Activated naive CD4-positive, alpha-beta T cell treated with Interleukin-2 at 50 U/mL for 16 hours (primary cell): Measurements from ENCODE around the gene FARP1.

Experiments
- DNase-seq: peaks from one replicate; pipeline ENCODE4 v3.0.0-alpha.2; 2020

The FARP1 gene

DNA sequence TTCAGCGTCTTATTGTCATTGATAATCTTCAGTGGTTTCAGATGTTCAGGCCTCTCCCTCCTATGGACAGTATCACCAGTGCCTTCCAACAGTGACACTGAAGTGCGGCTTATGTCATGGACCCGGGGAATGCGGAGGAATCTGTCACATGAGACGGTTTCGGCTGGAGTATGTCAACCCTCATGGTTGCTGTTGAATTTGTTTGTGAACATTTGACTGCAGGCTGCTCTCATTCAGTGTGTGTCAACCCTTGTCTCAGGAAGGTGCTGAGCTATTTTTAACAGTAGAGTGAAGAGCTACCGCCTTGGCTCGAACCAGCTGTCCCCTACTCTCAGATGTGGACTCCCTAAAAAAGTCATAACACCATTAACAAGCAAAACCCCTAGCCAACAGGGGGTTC, 173.0 kb downstream of the FARP1 start:
- no peak for DNase-seq

GRCh38 chr13:98317573-98318171, 174.8 kb downstream of the FARP1 start:
- no peak for DNase-seq

- DNase-seq, result no peak
Observed at GRCh38 chr13:98318263-98318878, 175.5 kb downstream of the FARP1 start.

DNA sequence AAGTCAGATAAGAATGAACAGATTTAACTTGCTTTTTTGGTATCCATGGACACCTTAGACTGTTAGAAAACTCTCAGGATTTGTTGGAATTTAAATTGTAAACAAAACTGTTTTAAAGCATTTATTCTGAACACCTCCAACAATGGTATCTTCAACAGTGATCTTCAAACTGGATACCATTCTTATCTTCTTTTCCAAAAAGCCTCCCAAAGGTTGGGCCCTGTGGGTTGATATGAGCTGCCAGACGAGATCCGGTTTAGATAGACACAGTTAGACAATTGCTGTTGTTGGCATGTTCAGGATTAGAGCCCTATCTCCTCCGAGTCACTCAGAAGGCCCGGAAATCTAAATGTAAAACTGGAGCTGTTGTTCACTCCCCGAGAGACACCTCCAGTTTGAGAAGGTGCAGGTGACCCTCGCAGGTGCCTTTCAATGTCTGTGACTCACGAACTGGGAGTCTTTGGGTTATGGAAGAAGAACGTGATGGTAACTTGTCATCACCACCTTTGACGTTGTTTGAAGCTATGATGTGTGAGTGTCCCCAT, 177.7 kb downstream of the FARP1 start:
- DNase-seq, result no peak

GRCh38 chr13:98321395-98321794, 178.5 kb downstream of the FARP1 start:
- DNase-seq, result no peak

DNA sequence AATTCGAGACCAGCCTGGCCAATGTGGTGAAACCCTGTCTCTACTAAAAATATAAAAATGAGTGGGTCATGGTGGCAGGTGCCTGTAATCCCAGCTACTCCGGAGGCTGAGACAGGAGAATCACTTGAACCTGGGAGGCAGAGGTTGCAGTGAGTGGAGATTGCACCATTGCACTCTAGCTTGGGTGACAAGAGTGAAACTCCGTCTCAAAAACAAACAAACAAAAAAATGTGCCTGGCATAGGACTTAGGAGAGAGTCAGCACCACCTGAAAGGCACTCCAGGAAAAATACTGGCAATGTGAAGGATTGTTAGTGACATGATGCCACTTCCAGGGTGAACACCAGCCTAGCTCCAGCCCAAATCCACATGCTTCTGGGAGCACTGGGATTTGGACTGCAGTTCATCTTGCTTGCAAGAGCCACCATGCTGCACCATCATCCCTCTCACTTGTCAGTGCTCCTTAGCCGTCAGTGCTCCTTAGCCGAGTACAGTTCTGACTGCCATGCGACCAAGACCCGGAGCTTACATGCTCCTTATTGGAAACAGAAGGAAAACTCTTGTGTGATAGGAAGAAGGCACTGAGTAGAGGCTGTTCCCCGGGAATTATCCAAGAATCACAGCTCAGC, 179.3 kb downstream of the FARP1 start:
- no peak for DNase-seq

- no peak for DNase-seq
Observed at GRCh38 chr13:98324105-98324504, 181.2 kb downstream of the FARP1 start.

DNA sequence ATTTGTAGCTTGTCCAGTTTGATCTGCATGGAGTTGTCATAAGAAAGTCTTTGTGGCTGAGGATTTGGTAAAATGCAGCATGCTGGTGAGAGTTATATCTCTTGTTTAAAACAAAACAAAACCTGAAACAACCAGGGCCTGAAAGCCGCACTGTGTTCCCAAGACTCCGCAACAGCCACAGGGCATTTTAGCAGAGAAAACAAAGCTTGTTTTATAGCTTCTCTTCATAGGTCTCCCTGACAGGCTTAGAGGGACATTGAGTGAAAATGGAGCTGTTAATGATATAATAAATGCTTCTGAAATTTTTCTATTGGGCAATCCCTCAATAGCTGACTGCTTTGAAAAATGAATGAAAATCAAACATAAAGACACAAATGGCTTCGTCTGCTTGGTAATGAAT, 182.8 kb downstream of the FARP1 start:
- no peak for DNase-seq

DNA sequence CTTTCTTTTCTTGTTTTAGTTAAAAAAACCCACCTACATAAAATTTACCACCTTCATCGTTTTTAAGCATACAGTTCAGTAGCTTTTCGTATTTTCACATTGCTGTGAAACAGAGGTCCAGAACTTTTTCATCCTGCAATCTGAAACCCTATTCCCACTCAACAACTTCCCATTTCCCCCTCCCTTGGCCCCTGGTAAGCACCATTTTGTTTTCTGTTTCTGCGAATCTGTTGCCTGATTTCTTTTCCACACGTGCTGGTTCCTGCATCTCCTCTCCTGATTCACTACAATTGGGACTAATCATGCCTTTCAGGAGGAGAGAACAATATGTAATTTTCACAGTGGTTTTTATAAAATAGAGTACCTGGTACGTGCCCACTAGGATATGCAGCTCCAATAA, 183.4 kb downstream of the FARP1 start:
- no peak for DNase-seq

DNA sequence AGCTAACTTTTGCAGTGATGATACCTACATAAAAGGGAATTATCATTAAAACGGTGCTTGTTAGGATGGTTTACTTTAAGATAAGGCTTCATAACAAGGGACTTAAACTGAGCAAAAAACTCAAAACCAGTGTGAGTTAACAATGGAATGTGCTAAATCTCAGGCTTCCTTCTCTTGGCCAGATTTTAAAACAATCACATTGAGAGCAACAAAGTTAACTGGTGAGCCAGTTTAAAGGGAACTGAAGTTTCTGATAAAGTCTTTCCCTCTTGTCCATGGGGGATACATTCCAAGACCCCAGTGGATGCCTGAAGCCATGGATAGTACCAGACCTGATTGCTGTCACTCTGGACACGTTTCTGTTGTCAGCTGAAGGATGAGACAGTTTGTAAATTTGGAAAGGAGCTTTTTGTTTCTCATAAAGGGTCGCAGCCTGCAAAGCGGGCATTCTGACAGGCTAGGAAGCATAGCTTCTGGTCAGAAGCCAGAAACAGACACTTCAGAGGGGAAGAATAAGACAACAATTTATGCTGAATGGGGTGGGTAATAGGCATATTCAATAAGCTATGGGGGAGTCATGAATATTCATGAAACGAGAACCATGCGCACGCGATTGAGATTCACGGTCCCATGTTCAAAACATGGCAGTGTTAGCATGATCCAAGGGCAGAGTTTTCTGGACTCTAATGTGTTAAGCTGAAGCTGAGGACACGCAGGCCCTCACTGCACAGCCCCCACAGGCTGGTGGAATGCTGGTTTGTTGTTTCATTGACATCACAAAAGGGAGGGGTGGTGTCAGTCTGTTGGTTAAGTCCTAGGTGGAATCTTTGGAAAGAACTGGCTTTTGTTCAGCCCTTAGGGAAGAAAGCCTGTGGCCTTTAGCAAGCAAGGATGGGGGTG, 184.7 kb downstream of the FARP1 start:
- DNase-seq, result no peak

DNA sequence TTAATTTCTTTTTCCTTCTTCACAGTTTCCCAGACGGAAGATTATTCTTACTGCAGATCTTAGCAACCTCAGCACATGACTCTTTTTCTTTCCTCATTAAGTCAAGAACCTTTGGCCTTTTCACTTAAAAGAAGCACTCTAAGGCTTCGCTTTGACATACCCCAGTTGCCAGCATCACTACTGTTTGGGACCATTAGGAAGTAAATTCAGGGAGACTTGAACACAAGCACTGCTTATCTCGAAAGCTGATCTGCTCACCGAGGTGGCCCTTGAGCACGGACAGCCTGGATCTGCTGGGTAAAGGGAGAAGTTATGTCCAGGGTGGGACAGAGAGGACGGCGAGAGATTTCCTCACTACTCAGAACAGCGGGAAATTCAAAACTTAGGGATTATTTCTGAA, 185.6 kb downstream of the FARP1 start:
- DNase-seq, result no peak

DNA sequence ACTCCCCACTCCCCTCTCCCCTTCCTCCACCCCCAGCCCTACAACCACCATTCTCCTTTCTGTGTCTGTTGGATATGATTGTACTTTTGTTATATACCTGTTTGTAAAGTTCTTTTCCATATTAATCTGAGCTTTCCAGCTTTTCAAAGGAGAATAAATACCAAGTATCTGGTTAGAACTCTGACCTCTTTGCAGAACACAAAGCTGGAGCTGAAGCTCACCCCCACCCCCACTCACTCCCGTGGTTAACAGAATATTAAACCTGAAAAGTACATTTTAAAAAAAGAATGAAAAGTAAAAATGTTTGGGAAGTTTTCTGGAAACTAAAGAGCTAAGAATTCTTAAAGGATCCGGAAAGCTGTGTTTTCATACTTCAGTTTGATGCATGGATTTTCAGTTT, 189.3 kb downstream of the FARP1 start:
- DNase-seq, result no peak

DNA sequence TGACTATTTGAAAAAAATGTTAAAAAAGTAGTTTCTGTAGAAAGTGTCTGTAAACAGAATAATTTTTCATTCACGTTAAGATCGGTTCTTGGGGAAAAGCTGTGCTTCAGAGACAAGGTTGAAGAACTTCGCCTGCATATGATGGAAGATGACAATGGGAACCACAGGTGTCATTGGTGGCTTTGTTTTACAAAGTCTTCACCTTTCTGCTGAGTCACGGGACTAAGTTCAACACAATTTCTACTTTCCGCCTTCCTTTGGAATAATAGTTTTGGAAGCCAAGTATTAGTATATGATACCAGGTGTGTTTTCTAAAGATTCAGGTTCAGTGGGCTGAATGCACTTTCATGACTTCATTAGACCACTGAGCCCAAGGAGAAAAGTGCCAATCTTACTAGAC, 189.8 kb downstream of the FARP1 start:
- DNase-seq, result no peak

DNA sequence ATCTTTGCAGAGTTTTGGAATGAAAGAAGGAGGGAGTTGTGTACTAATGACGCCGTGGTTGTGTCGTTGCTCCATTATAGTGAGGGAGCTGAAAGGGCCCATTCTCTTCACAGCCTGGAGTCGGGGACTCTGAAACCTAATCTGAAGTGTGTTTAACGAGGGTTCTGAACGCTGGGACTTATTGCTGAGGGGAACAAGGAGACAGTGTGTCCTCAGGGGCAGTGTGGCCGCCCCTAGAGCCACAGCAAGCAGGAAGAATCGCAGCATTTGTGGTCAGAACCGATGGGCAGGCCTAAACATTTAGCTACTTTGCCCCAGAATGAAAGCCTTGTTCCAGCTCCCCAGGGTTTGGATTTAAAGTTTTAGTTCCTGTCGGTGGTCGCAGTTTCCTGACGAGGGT, 190.6 kb downstream of the FARP1 start:
- no peak for DNase-seq

GRCh38 chr13:98334620-98335205, 191.8 kb downstream of the FARP1 start:
- DNase-seq, result no peak

DNA sequence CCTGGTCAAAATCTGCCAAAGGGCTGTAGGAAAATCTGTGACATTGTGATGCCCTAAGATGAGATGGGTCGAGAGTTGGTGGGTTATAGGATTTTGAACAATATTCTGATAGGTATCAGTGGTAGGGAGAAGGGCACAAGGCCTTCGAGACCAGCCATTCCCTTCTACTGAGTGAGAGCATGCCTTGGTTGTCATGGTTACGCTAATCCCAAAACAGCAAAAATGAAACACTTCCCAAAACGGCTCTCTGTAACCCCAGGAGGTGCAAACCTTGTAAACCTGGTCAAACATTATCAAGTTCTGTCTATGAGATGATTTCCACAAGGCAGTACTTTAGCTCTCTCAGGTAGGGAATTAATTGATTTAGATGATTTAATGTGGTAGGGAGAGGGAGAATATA, 192.8 kb downstream of the FARP1 start:
- no peak for DNase-seq

DNA sequence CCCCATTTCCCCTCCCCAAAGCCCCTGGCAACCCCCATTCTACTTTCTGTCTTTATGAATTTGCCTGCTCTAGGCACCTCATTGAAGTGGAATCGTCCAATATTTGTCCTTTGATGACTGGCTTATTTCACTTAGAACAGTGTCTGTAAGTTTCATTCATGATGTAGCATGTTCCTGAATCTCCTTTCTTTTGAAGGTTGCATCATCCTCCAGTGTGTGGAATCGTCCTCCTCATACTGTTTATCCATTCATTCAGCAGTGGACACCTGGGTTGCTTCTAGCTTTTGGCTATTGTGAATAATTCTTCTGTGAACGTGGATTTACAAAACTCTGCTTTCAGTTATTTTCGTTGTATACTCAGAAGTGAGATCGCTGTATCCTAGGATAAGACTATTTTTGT, 195.4 kb downstream of the FARP1 start:
- no peak for DNase-seq

- no peak for DNase-seq
Observed at GRCh38 chr13:98339684-98340425, 197.0 kb downstream of the FARP1 start.

DNA sequence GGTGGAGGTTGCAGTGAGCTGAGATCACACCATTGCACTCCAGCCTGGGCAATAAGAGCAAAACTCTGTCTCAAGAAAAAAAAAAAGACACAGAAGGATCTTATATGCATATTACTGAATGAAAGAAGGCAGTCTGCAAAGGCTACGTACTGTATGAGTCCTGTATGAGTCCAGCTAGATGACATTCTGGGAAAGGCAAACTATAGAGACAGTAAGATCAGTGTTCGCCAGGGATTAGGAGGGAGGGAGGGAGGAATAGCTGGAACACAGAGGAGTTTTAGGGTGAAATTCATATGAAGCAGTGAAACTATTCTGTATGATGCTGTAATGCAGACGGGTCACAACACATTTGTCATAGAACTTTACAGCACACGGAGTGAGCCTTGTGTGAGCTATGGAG, 200.1 kb downstream of the FARP1 start:
- no peak for DNase-seq

DNA sequence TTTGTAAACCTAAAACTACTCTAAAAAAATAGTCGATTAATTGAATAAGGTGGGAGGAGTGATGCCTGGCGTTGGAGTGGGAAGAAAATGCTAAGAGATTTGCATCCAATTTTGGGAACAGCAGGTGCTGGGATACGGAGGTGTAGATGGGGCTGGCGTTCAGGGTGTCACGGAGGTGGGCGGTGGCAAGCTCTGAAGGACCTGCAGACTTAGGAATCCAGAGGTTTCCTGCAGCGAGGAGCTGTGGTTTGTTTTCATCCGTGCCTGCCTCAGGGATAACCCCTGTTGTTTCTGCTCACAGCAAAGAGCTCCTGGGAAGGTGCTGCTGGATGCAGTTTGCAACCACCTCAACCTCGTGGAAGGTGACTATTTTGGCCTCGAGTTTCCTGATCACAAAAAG, 200.6 kb downstream of the FARP1 start:
- DNase-seq, result no peak

GRCh38 chr13:98344392-98344791, 201.5 kb downstream of the FARP1 start:
- no peak for DNase-seq
